Right lobe of liver (tissue), 6 donors: Measurements from ENCODE around the gene MEP1B. TPM values are rescaled to one million over a fixed set of nuclear protein-coding genes. Genes with fewer than 3 reads are reported as not detected.
A peak's percentile ranks its signal among the peaks of the same experiment; 100 is the strongest.

Experiments used
- ATAC-seq, 4 donors: fragments of 200-7000 bp; cut with Tn5 transposase; one replicate each; pipeline ENCODE4 v1.9.1; 2020; ENCODE audit warnings: mild to moderate bottlenecking in 4 of 4, moderate library complexity in 4 of 4
- DNase-seq, 3 donors: peaks; one replicate each; pipeline ENCODE4 v3.0.0-alpha.2; 2020
- H3K27ac ChIP-seq, 3 donors: fragments of 200-600 bp; one replicate each; pipeline ENCODE4 v1.8.0; 2022
- H3K27me3 ChIP-seq, 2 donors: fragments of 200-600 bp; one replicate each; pipeline ENCODE4 v1.8.0; 2022
- H3K36me3 ChIP-seq, 4 donors: fragments of 200-600 bp; sonication (generic) in 1 of 4; one replicate each; pipeline versions ENCODE4 v1.5.1 to v1.8.0; 2017 to 2022; ENCODE audit warnings: control low read depth in 1 of 4
- H3K4me1 ChIP-seq, 4 donors: fragments of 200-600 bp; sonication (generic) in 1 of 4; one replicate each; pipeline versions ENCODE4 v1.5.1 to v1.8.0; 2017 to 2022; ENCODE audit warnings: control low read depth in 1 of 4
- H3K4me3 ChIP-seq, 3 donors: fragments of 200-600 bp; one replicate each; pipeline ENCODE4 v1.8.0; 2022
- H3K9me3 ChIP-seq, 4 donors: fragments of 200-600 bp; sonication (generic) in 1 of 4; one replicate each; pipeline versions ENCODE4 v1.5.1 to v1.8.0; 2017 to 2022; ENCODE audit warnings: control low read depth in 1 of 4
- POLR2A ChIP-seq: fragments of 450-650 bp; IDR thresholded peaks from one replicate; pipeline ENCODE4 v1.6.1; 2017; ENCODE audit warnings: antibody characterized with exemption, mild to moderate bottlenecking
- WGBS: methylation state at CpG from one replicate; pipeline ENCODE4 v1.1.6; 2018; ENCODE audit warnings: low coverage, low lambda C conversion rate; ENCODE audit not compliant: insufficient coverage; ENCODE audit errors: missing lambda C conversion rate; 5-methylcytosine and 5-hydroxymethylcytosine counted together
- intact Hi-C, 2 donors: fragments of 100-400 bp; cut with DNase I; formaldehyde crosslinking; loops; one replicate each; pipeline versions ENCODE4 v1.11.2 to v1.14.1; 2022
- total RNA-seq, 6 experiments: library from RNA; depleted of rRNA in 2 of 6; stranded (reverse); fragments of >200 nt in 2 of 6; fragmentation: NEBNext Ultra II Directional in 3 of 6; extraction: Animal tissue kit (Norgen Biotek cat#: 25700) in 3 of 6; gene quantifications; one replicate each; pipeline versions ENCODE4 v1.1.0 to v1.2.4, GENCODE V29; 2016 to 2023
- TF ChIP-seq, protein P1 (sequence below), 4 donors: fragments of 200-600 bp in 3 of 4; fragments of 450-650 bp in 1 of 4; IDR thresholded peaks; one replicate each; pipeline versions ENCODE4 v1.5.1 to v1.8.0; 2016 to 2022; ENCODE audit warnings: antibody characterized with exemption in 4 of 4, mild to moderate bottlenecking in 2 of 4
- donor health status: DM: no; HTN: yes; CAD: no.
- donor health status: DM: no; HTN: no; CAD: no.
- donor health status: DM: no; HTN: no; CAD: no.
- donor health status: DM: no; HTN: yes; CAD: no.
- donor health status: DM: no; HTN: yes; CAD: no.

MEP1B gene
- total RNA-seq, 6 experiments from 2014 or later = 0.56 to 1.7 (median 0.66) TPM; not detected in 2

DNA sequence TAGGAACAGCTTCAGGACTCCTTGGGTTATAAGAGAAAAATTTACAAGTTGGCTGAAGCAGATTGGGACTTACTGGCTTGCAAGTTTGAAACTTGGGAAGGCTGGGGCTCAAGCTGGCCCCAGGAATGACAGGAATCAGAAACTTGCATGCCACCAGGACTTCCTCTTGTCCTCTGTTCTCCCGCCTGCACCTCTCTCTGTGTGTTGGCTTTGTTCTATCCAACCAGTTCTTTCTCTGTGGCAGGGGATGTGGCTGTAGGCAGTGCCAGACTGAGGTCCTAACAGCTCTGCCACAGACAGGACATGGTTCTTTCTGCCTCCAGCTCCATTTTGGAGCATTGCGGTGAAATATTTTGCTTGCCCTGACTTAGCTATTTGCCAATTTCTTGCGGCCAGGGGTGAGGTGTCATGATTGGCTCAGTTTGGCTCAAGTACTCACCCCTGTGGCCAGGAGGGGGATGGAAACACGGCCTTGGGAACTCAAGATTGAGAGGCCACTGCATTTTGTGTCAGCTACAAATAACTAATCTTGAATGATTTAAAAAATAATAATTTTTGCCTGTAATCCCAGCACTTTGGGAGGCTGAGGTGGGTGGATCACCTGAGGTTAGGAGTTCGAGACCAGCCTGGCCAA, 48.9 kb downstream of the MEP1B start:
- Histone ChIP-seq H3K4me3 (no peak overlapping the region), H3K27me3 (no peaks in the 10 kb centered on the region), H3K36me3 (no peaks in the 10 kb centered on the region), H3K27ac (no peak overlapping the region), H3K9me3 (no peaks in the 10 kb centered on the region), H3K4me1 (no peaks in the 10 kb centered on the region)
- TF ChIP-seq, protein P1, sequence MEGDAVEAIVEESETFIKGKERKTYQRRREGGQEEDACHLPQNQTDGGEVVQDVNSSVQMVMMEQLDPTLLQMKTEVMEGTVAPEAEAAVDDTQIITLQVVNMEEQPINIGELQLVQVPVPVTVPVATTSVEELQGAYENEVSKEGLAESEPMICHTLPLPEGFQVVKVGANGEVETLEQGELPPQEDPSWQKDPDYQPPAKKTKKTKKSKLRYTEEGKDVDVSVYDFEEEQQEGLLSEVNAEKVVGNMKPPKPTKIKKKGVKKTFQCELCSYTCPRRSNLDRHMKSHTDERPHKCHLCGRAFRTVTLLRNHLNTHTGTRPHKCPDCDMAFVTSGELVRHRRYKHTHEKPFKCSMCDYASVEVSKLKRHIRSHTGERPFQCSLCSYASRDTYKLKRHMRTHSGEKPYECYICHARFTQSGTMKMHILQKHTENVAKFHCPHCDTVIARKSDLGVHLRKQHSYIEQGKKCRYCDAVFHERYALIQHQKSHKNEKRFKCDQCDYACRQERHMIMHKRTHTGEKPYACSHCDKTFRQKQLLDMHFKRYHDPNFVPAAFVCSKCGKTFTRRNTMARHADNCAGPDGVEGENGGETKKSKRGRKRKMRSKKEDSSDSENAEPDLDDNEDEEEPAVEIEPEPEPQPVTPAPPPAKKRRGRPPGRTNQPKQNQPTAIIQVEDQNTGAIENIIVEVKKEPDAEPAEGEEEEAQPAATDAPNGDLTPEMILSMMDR (IDR thresholded peaks at IDR 0.05) = peak in 1 of 4 donors; percentile 10
- no peak for TF ChIP-seq POLR2A
- WGBS = 91% methylated on average over 5 of the region's 5 CpGs
- no peak for DNase-seq
- peak in 2 of 4 donors; percentile 18 for ATAC-seq
- intact Hi-C loops = no loop called here

DNA sequence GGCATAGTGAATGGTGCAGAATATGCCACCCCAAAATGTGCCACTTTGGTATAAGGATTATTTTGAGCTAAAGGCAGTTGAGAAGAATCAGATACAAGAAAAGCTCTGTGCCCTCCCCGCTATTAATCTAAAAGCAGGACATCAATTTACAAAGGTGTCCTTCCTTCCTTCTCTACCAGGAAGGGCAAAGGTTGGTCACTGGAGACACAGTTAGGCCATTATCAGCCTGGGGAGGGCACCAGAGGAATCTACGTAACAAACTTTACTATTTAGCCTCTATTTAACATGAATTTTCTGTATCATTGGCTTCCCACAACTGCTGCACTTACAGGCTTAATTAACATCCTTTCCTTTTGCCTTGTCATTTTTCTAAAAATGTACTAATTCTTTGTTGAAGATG, 52.6 kb downstream of the MEP1B start:
- WGBS = 73% methylated on average over 2 of the region's 2 CpGs
- TF ChIP-seq POLR2A = no peak
- TF ChIP-seq, protein P1 (IDR thresholded peaks at IDR 0.05) = no peak
- H3K36me3 ChIP-seq = no peaks in the 10 kb centered on the region
- H3K4me1 ChIP-seq = no peaks in the 10 kb centered on the region
- DNase-seq (no peak), ATAC-seq (no peak)
- H3K27me3 ChIP-seq = no peaks in the 10 kb centered on the region
- intact Hi-C loops = no loop called here
- H3K27ac ChIP-seq = no peak overlapping the region
- no peaks in the 10 kb centered on the region for H3K9me3 ChIP-seq
- H3K4me3 ChIP-seq = no peak overlapping the region

DNA sequence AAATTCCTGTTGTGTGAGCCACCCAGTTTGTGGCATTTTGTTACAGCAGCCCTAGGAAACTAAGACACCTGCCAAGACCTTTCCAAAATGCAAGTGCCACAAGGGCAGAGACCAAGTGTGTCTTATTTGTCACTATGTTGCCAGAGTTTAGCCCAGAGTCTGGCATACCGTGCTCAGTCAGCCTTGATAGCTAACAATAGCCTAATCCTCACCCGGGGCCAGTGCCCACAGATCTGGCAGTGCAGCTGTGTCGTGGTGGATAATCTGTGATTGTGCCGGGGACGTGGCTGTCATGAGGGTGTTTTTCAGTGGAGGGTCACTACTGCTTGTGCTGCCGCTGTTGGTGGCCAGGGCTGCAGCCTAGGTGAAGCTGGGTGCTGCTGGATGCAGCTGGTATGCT, 53.5 kb downstream of the MEP1B start:
- WGBS = 93% methylated on average over 3 of the region's 6 CpGs
- intact Hi-C loops = no loop called here
- no peaks in the 10 kb centered on the region for H3K36me3 ChIP-seq

DNA sequence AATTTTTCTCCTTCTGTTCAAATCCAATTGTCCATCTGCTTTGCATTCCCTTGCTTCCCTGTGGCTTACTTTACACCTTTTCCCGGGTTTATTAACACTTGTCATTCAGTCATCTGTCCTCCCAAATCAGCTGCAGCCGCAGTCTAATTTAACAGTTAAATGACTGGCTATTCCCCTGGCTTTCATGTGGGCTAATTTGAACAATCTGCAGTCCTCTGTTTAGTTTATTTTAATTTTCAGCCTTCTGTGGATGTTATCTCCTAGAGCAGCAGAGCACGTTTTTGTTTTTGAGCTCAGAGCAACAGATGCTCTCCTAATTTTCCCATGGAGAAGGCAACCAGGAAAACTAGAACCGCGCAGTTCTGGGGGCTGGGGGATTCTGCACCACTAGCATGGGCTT, 55.0 kb downstream of the MEP1B start:
- Histone ChIP-seq H3K9me3 (no peaks in the 10 kb centered on the region), H3K36me3 (no peaks in the 10 kb centered on the region), H3K4me1 (no peaks in the 10 kb centered on the region), H3K4me3 (no peak overlapping the region), H3K27me3 (no peaks in the 10 kb centered on the region), H3K27ac (no peak overlapping the region)
- no peak for ATAC-seq
- DNase-seq = no peak
- intact Hi-C loops = no loop called here
- 68% methylated on average over 3 of the region's 5 CpGs for WGBS
- TF ChIP-seq, protein P1 (IDR thresholded peaks at IDR 0.05) = no peak
- no peak for TF ChIP-seq POLR2A

More for the DNA sequence above, 53.5 kb downstream of the MEP1B start:
- H3K4me1 ChIP-seq = no peaks in the 10 kb centered on the region
- ATAC-seq = no peak
- no peaks in the 10 kb centered on the region for H3K27me3 ChIP-seq
- no peak for DNase-seq
- no peak overlapping the region for H3K27ac ChIP-seq
- no peak overlapping the region for H3K4me3 ChIP-seq
- no peaks in the 10 kb centered on the region for H3K9me3 ChIP-seq
- TF ChIP-seq, protein P1 (IDR thresholded peaks at IDR 0.05) = no peak
- TF ChIP-seq POLR2A = no peak
